HEK293 (cell line): ENCODE data around the gene SLC35B1.

Experiments used
- AEBP2 ChIP-seq: fragments of 450-650 bp; formaldehyde crosslinking; IDR thresholded peaks from 2 replicates; pipeline ENCODE4 v1.5.1; 2016; ENCODE audit warnings: missing biosample characterization, missing genetic modification characterization, borderline replicate concordance
- HIC1 ChIP-seq: fragments of 450-650 bp; formaldehyde crosslinking; IDR thresholded peaks from 2 replicates; pipeline ENCODE4 v1.5.1; 2016; ENCODE audit warnings: missing biosample characterization, missing genetic modification characterization
- KLF1 ChIP-seq: fragments of 450-650 bp; formaldehyde crosslinking; IDR thresholded peaks from 2 replicates; pipeline ENCODE4 v1.5.1; 2016; ENCODE audit warnings: missing biosample characterization, missing genetic modification characterization
- KLF16 ChIP-seq: fragments of 450-650 bp; formaldehyde crosslinking; IDR thresholded peaks from 2 replicates; pipeline ENCODE4 v1.5.1; 2017; ENCODE audit warnings: missing biosample characterization, missing genetic modification characterization
- PRDM6 ChIP-seq: fragments of 450-650 bp; formaldehyde crosslinking; IDR thresholded peaks from 2 replicates; pipeline ENCODE4 v1.5.1; 2017; ENCODE audit warnings: missing biosample characterization, missing genetic modification characterization
- ZFHX2 ChIP-seq: fragments of 450-650 bp; formaldehyde crosslinking; conservative IDR thresholded peaks from 2 replicates; pipeline ENCODE4 v1.5.1; 2016; ENCODE audit warnings: missing biosample characterization, missing genetic modification characterization
- ZFP37 ChIP-seq: fragments of 450-650 bp; formaldehyde crosslinking; IDR thresholded peaks from 2 replicates; pipeline ENCODE4 v1.5.1; 2016; ENCODE audit warnings: missing biosample characterization, missing genetic modification characterization
- ZIC2 ChIP-seq: fragments of 450-650 bp; formaldehyde crosslinking; IDR thresholded peaks from 2 replicates; pipeline ENCODE4 v1.5.1; 2016; ENCODE audit warnings: missing biosample characterization, missing genetic modification characterization
- ZNF132 ChIP-seq: fragments of 450-650 bp; formaldehyde crosslinking; IDR thresholded peaks from 2 replicates; pipeline ENCODE4 v1.5.1; 2017; ENCODE audit warnings: missing biosample characterization, missing genetic modification characterization, borderline replicate concordance
- ZNF146 ChIP-seq: fragments of 450-650 bp; formaldehyde crosslinking; IDR thresholded peaks from 2 replicates; pipeline ENCODE4 v1.5.1; 2016; ENCODE audit warnings: missing biosample characterization, missing genetic modification characterization
- ZNF2 ChIP-seq: fragments of 450-650 bp; formaldehyde crosslinking; IDR thresholded peaks from 2 replicates; pipeline ENCODE4 v1.5.1; 2016; ENCODE audit warnings: missing biosample characterization, missing genetic modification characterization
- ZNF211 ChIP-seq: fragments of 450-650 bp; formaldehyde crosslinking; IDR thresholded peaks from 2 replicates; pipeline ENCODE4 v1.5.1; 2016; ENCODE audit warnings: low read depth, missing biosample characterization, missing genetic modification characterization
- ZNF24 ChIP-seq: fragments of 450-650 bp; formaldehyde crosslinking; IDR thresholded peaks from 2 replicates; pipeline ENCODE4 v1.5.1; 2016; ENCODE audit warnings: missing biosample characterization, missing genetic modification characterization
- ZNF280C ChIP-seq: fragments of 450-650 bp; formaldehyde crosslinking; IDR thresholded peaks from 2 replicates; pipeline ENCODE4 v1.5.1; 2016; ENCODE audit warnings: missing biosample characterization, missing genetic modification characterization
- ZNF280D ChIP-seq: fragments of 450-650 bp; formaldehyde crosslinking; IDR thresholded peaks from 2 replicates; pipeline ENCODE4 v1.5.1; 2016; ENCODE audit warnings: missing biosample characterization, missing genetic modification characterization
- ZNF311 ChIP-seq: fragments of 450-650 bp; formaldehyde crosslinking; IDR thresholded peaks from 2 replicates; pipeline ENCODE4 v1.5.1; 2017; ENCODE audit warnings: missing biosample characterization, missing genetic modification characterization, borderline replicate concordance
- ZNF37A ChIP-seq: fragments of 450-650 bp; IDR thresholded peaks from 2 replicates; pipeline ENCODE4 v1.5.1; 2018; ENCODE audit warnings: missing biosample characterization, missing genetic modification characterization
- ZNF391 ChIP-seq: fragments of 450-650 bp; formaldehyde crosslinking; IDR thresholded peaks from 2 replicates; pipeline ENCODE4 v1.5.1; 2016; ENCODE audit warnings: low read depth, missing biosample characterization, missing genetic modification characterization, borderline replicate concordance
- ZNF394 ChIP-seq: fragments of 450-650 bp; formaldehyde crosslinking; IDR thresholded peaks from 2 replicates; pipeline ENCODE4 v1.5.1; 2016; ENCODE audit warnings: missing biosample characterization, missing genetic modification characterization, mild to moderate bottlenecking, moderate library complexity, borderline replicate concordance
- ZNF473 ChIP-seq: fragments of 450-650 bp; formaldehyde crosslinking; IDR thresholded peaks from 2 replicates; pipeline ENCODE4 v1.5.1; 2017; ENCODE audit warnings: missing biosample characterization, missing genetic modification characterization
- ZNF488 ChIP-seq: fragments of 450-650 bp; formaldehyde crosslinking; IDR thresholded peaks from 2 replicates; pipeline ENCODE4 v1.5.1; 2016; ENCODE audit warnings: missing biosample characterization, missing genetic modification characterization
- ZNF510 ChIP-seq: fragments of 450-650 bp; formaldehyde crosslinking; IDR thresholded peaks from 2 replicates; pipeline ENCODE4 v1.5.1; 2018; ENCODE audit warnings: mild to moderate bottlenecking, missing genetic modification characterization, missing biosample characterization; ENCODE audit not compliant: insufficient replicate concordance
- ZNF544 ChIP-seq: fragments of 450-650 bp; formaldehyde crosslinking; IDR thresholded peaks from 2 replicates; pipeline ENCODE4 v1.5.0; 2017; ENCODE audit warnings: missing biosample characterization, missing genetic modification characterization
- ZNF585B ChIP-seq: fragments of 450-650 bp; formaldehyde crosslinking; IDR thresholded peaks from 2 replicates; pipeline ENCODE4 v1.5.1; 2016; ENCODE audit warnings: missing biosample characterization, missing genetic modification characterization
- ZNF596 ChIP-seq: fragments of 450-650 bp; IDR thresholded peaks from 2 replicates; pipeline ENCODE4 v1.5.0; 2018; ENCODE audit warnings: missing biosample characterization, mild to moderate bottlenecking, missing genetic modification characterization, moderate library complexity
- ZNF621 ChIP-seq: fragments of 450-650 bp; formaldehyde crosslinking; IDR thresholded peaks from 2 replicates; pipeline ENCODE4 v1.5.1; 2017; ENCODE audit warnings: missing biosample characterization, missing genetic modification characterization
- ZNF670 ChIP-seq: fragments of 450-650 bp; formaldehyde crosslinking; IDR thresholded peaks from 2 replicates; pipeline ENCODE4 v1.5.1; 2016; ENCODE audit warnings: missing biosample characterization, missing genetic modification characterization, low read depth

The SLC35B1 gene

GRCh38 chr17:49677933-49678847 is 29.6 kb downstream of the SLC35B1 start, which contains the start of gene SPOP (continued):
- TF ChIP-seq ZNF280D (tag by site-specific recombination) (no peak; the same call in 1 of the 2 replicates), ZNF621 (tag by site-specific recombination) (no peak), ZNF473 (tag by site-specific recombination) (no peak), ZNF488 (tag by site-specific recombination) (no peak), ZFP37 (peak; percentile 47; the same call in 1 of the 2 replicates), ZNF544 (tag by site-specific recombination) (no peak), ZNF146 (tag by site-specific recombination) (0 out of 2 replicates have a peak, but pooled peaks have one; percentile 1), ZNF280C (tag by site-specific recombination) (no peak), ZNF24 (tag by site-specific recombination) (peak; percentile 77; the same call in 1 of the 2 replicates), ZNF311 (tag by site-specific recombination) (no peak), PRDM6 (no peak), ZNF394 (tag by site-specific recombination) (peak; percentile 66; the same call in 1 of the 2 replicates), ZNF391 (tag by site-specific recombination) (peak; percentile 84; the same call in 1 of the 2 replicates), ZNF2 (tag by site-specific recombination) (peak; percentile 84; the same call in 1 of the 2 replicates), KLF16 (tag by site-specific recombination) (peak; percentile 93), KLF1 (peak; percentile 86), AEBP2 (tag by site-specific recombination) (no peak), ZNF211 (tag by site-specific recombination) (no peak), ZNF132 (tag by site-specific recombination) (no peak), ZFHX2 (tag by site-specific recombination) (peak; percentile 59), ZNF37A (no peak), ZNF670 (no peak), ZNF585B (tag by site-specific recombination) (no peak), ZNF596 (tag by site-specific recombination) (no peak), HIC1 (no peak), ZIC2 (tag by site-specific recombination) (peak; percentile 64; the same call in 1 of the 2 replicates), ZNF510 (tag by site-specific recombination) (no peak)
